HG02973 (cell line): ENCODE results near the gene CEP350.
"Not testable (repeated sequence)": the region's sequence is repeated elsewhere in the genome, so short reads cannot be mapped to it uniquely, and the experiment has no call there.

ENCODE experiments used
- ATAC-seq: cut with Tn5 transposase; IDR thresholded peaks from one replicate; pipeline ENCODE4 v1.9.1; 2021; ENCODE audit warnings: moderate library complexity; ENCODE audit not compliant: unreplicated experiment

CEP350 gene

GRCh38 chr1:180116964-180117763, 162.6 kb downstream of the CEP350 start:
- ATAC-seq: no peak

- no peak for ATAC-seq
Observed at GRCh38 chr1:180117764-180118116, 163.1 kb downstream of the CEP350 start.

DNA sequence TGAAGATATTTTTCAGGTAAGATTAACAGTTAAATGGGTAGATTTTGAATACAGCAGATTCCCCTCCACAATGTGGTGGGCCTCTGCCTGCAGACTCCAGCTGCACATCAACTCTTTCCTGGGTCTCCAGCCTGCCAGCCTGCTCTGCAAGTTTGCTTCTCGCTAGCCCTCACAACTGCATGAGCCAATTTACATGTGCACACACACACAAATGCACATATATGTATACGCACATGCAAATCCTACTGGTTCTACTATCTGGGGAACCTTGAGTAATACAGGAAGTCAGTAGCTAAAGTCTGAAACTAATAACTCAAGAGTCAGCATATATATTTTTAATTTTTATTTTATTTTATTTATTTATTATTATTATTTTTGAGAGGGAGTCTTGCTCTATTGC, 165.2 kb downstream of the CEP350 start:
- ATAC-seq: no peak

GRCh38 chr1:180123463-180123936, 168.9 kb downstream of the CEP350 start:
- ATAC-seq: no peak

GRCh38 chr1:180130651-180131050, 176.0 kb downstream of the CEP350 start:
- ATAC-seq: no peak

GRCh38 chr1:180131510-180131909, 176.9 kb downstream of the CEP350 start:
- no peak for ATAC-seq

GRCh38 chr1:180133193-180133592, 178.6 kb downstream of the CEP350 start:
- ATAC-seq: no peak

DNA sequence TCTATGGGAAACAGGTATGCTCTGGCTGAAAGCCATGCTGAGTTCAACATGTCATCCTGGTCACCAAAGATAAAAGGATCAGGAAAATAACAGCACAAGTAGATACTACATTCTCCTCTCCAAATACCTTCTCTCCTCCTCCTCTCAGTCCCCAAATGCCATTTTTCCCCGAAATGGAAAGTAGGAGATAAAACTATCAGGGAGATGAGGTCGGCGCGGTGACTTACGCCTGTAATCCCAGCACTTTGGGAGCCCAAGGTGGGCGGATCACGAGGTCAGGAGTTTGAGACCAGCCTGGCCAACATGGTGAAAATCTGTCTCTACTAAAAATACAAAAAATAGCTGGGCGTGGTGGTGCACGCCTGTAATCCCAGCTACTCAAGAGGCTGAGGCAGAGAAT, 179.1 kb downstream of the CEP350 start:
- ATAC-seq: not testable (repeated sequence)

DNA sequence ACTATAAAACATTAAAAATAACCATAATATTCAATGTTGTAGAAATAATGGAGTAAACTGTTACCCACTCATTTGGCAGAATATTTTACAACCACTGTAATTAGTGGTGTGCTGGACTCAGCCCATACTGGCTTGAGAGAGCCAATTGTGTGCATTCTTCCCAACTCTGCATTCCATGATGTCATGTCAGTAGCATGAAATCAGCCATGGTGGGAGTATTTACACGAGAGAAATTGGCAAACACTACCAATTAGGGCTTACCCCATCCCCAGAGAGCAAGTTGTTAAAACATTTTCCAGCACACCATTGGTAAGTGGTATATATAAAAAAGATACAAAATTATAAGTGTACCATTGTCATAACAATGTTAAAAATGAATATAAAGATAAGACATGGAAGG, 180.9 kb downstream of the CEP350 start:
- no peak for ATAC-seq

DNA sequence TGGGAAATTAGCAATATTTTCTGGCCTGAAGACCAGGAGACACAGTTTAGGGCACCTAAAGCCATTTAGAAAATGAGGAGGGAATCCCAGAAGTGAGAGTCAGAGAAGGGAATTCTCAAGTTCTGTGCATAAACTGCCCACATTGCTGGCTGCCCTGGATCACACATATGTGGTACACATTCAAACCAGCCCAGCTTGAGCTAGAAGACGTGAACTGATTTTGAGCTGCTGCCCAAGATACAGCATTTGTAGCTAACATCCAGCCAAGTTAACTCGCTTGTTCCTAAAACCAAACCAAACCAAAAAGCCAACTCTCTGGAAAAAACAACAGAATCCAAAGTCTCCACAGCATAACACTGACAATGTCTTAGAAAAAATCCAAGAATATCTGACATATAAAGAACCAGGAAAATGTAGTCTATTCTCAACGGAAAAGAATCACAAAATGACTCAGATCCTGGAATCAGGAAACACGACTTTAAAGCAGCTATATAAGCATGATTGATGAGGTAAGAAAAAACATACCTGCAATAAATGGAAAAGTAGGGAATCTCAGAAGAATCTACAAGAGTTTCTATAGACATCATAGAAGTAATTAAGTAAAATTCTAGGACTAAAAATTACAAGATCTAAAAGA, 181.8 kb downstream of the CEP350 start:
- no peak for ATAC-seq

GRCh38 chr1:180136968-180137356, 182.4 kb downstream of the CEP350 start:
- ATAC-seq: no peak

DNA sequence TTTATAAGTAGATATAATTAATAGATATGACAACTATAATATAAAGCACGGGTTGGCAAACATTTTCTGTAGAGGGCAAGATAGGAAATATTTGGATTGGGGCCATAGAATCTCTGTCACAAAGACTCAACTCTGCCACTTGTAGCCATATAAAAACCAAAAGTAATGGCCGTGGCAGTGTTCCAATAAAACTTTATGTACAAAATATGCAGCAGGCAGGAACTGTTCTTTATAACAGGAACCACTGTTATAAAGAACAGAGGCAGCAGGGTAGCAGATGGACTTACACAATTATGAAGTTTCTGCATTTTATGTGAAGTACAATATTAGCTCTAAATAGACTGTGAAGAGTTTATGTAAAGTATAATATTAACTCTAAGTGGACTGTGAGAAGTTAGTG, 183.2 kb downstream of the CEP350 start:
- no peak for ATAC-seq

GRCh38 chr1:180141381-180141934, 186.8 kb downstream of the CEP350 start:
- no peak for ATAC-seq

- no peak for ATAC-seq
Observed at GRCh38 chr1:180143359-180143758, 188.7 kb downstream of the CEP350 start.

DNA sequence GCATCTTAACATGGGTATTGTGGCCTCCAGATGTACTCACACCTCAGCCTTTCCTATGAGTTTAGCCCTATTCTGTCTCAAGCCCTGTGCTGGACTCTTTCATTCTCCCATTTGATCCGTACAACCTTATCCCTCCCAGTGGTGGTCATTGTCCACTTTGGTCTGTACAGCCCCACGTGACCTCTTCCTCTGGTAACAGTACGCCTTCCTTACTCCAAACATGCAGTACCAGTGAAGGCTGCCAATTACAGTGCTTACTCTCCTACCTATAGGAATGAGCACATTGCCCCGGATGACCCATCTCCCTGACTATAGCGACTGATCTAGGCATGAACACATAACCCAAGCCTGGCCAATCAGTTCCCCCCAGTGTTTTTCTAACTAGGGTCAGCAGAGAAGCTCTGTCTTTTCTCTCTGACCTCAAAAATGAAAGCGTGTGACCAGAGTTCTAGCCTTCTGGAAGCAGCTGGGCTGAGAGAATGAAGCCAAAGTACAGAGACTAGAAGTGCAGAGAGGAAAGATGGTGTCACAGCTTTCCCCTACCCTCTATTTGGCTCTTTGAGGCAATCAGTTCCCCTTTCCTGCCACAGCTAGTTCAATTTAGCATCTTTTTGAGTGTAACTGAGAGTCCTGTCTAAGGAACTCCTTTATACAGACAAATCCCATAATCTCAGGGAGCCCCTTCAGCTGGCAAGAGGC, 190.2 kb downstream of the CEP350 start:
- no peak for ATAC-seq

- ATAC-seq: no peak
Observed at GRCh38 chr1:180145446-180145845, 190.8 kb downstream of the CEP350 start.

GRCh38 chr1:180150982-180151381, 196.4 kb downstream of the CEP350 start:
- ATAC-seq: no peak

GRCh38 chr1:180151508-180151907, 196.9 kb downstream of the CEP350 start:
- ATAC-seq: no peak

DNA sequence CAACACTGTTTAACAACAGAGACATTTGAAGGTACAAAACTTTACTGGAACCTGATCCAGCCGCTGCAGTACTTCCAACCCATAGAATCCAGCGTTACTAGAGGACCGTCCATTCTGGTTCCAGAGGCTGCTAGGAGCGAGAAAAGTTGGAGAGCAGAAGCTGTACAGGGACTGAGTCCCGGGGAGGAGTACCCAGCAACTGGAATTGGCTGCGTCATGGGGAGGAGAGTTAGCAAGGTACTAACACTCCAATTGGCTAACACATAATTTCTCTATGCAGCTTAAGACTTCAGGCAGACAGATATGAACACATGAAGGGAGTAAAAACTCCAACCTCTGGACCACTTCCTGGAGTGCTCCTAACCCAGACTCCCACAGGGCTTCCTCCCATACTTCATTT, 198.0 kb downstream of the CEP350 start:
- no peak for ATAC-seq

GRCh38 chr1:180153032-180153431, 198.4 kb downstream of the CEP350 start:
- no peak for ATAC-seq

GRCh38 chr1:180154003-180154324, 199.4 kb downstream of the CEP350 start:
- ATAC-seq: no peak
